NK-92 treated with Interleukin-12 subunit alpha and Interleukin-12 subunit beta, amount 100 ng/mL, for 24 hours (cell line): ENCODE results near the gene RPA3.

Source experiments
- DNase-seq: peaks from one replicate; lab custom pipeline; 2025; lab: John Stamatoyannopoulos, UW

RPA3 gene

GRCh38 chr7:7732621-7733281, 14.3 kb upstream of the RPA3 start:
- no peak for DNase-seq

- no peak for DNase-seq
Measured at GRCh38 chr7:7731732-7732131, 13.3 kb upstream of the RPA3 start.

- DNase-seq = no peak
Measured at GRCh38 chr7:7720750-7721621, 2.6 kb upstream of the RPA3 start.

GRCh38 chr7:7720193-7720592, 1.8 kb upstream of the RPA3 start:
- no peak for DNase-seq

- DNase-seq = peak; percentile 36
Measured at GRCh38 chr7:7719236-7719635, 829 bp upstream of the RPA3 start.

GRCh38 chr7:7713730-7714129, 4.7 kb downstream of the RPA3 start:
- DNase-seq = no peak

GRCh38 chr7:7710469-7710868, 7.9 kb downstream of the RPA3 start:
- DNase-seq = no peak

- DNase-seq = no peak
Measured at GRCh38 chr7:7709291-7709690, 9.1 kb downstream of the RPA3 start.

- DNase-seq = no peak
Measured at GRCh38 chr7:7707806-7708205, 10.6 kb downstream of the RPA3 start.

- DNase-seq = no peak
Measured at GRCh38 chr7:7707246-7707645, 11.2 kb downstream of the RPA3 start.

GRCh38 chr7:7706556-7707172, 11.7 kb downstream of the RPA3 start:
- no peak for DNase-seq

- no peak for DNase-seq
Measured at GRCh38 chr7:7706101-7706511, 12.3 kb downstream of the RPA3 start.

GRCh38 chr7:7705318-7705717, 13.1 kb downstream of the RPA3 start:
- no peak for DNase-seq

- DNase-seq = no peak
Measured at GRCh38 chr7:7704867-7705266, 13.5 kb downstream of the RPA3 start.

GRCh38 chr7:7703427-7703826, 15.0 kb downstream of the RPA3 start:
- no peak for DNase-seq

- DNase-seq = no peak
Measured at GRCh38 chr7:7702826-7703225, 15.6 kb downstream of the RPA3 start.

GRCh38 chr7:7701527-7701926, 16.9 kb downstream of the RPA3 start:
- DNase-seq = no peak

- DNase-seq = no peak
Measured at GRCh38 chr7:7699970-7700369, 18.4 kb downstream of the RPA3 start.

GRCh38 chr7:7699380-7699779, 19.0 kb downstream of the RPA3 start:
- no peak for DNase-seq

- DNase-seq = no peak
Measured at GRCh38 chr7:7698930-7699329, 19.5 kb downstream of the RPA3 start.

GRCh38 chr7:7696458-7697119, 21.8 kb downstream of the RPA3 start:
- no peak for DNase-seq

GRCh38 chr7:7695111-7695817, 23.1 kb downstream of the RPA3 start:
- DNase-seq = no peak
